A673 (cell line): ENCODE results near the gene MST1R. TPM values are rescaled to one million over a fixed set of nuclear protein-coding genes. Genes with fewer than 3 reads are reported as not detected.
A peak's percentile ranks its signal among the peaks of the same experiment; 100 is the strongest.
"Not testable (repeated sequence)": the region's sequence is repeated elsewhere in the genome, so short reads cannot be mapped to it uniquely, and the experiment has no call there.

ENCODE experiments used
- BruUV-seq: library from RNA; stranded (reverse); fragments of 400-500 nt; replicated peaks from 2 replicates; lab custom pipeline; 2021; lab: Mats Ljungman, UMichigan
- CTCF ChIA-PET: fragments of 300-600 bp; sonication (Branson Sonifier 250); formaldehyde crosslinking; loops from one replicate; lab custom pipeline; 2022; ENCODE audit warnings: antibody characterized with exemption; lab: Charles Lee
- POLR2A ChIA-PET: fragments of 300-600 bp; sonication (Branson Sonifier 250); formaldehyde crosslinking; loops from one replicate; lab custom pipeline; 2022; ENCODE audit warnings: antibody characterized with exemption; ENCODE audit not compliant: low non-redundant PET; lab: Charles Lee
- DNase-seq: peaks from one replicate; pipeline ENCODE4 v3.0.0-alpha.2; 2015; ENCODE audit warnings: low spot score
- H3K27ac ChIP-seq: fragments of 200-600 bp; sonication (generic); 2 replicates; pipeline ENCODE4 v1.5.1; 2016; ENCODE audit warnings: mixed run types, low read depth, mild to moderate bottlenecking, mixed read lengths, antibody characterized with exemption, low read length; ENCODE audit not compliant: poor library complexity, severe bottlenecking
- H3K27me3 ChIP-seq: fragments of 200-600 bp; sonication (generic); replicated peaks from 2 replicates; pipeline ENCODE4 v1.6.1; 2017; ENCODE audit warnings: mixed run types, low read depth, mild to moderate bottlenecking, mixed read lengths, antibody characterized with exemption, low read length; ENCODE audit not compliant: insufficient read depth, poor library complexity
- H3K36me3 ChIP-seq: fragments of 200-600 bp; sonication (generic); 2 replicates; pipeline ENCODE4 v1.6.1; 2016; ENCODE audit warnings: mixed run types, mild to moderate bottlenecking, mixed read lengths, antibody characterized with exemption, low read length; ENCODE audit not compliant: insufficient read depth, poor library complexity, severe bottlenecking
- H3K4me1 ChIP-seq: fragments of 200-600 bp; sonication (generic); 2 replicates; pipeline ENCODE4 v1.6.1; 2017; ENCODE audit warnings: mixed run types, mild to moderate bottlenecking, mixed read lengths, antibody characterized with exemption, low read length; ENCODE audit not compliant: insufficient read depth, poor library complexity, severe bottlenecking
- H3K4me3 ChIP-seq: fragments of 200-600 bp; sonication (generic); 2 replicates; pipeline ENCODE4 v1.5.1; 2016; ENCODE audit warnings: low read depth, mixed run types, mild to moderate bottlenecking, mixed read lengths, low read length; ENCODE audit not compliant: poor library complexity, severe bottlenecking
- H3K9me3 ChIP-seq: fragments of 200-600 bp; sonication (generic); 2 replicates; pipeline ENCODE4 v1.6.1; 2016; ENCODE audit warnings: mixed run types, low read depth, mild to moderate bottlenecking, mixed read lengths, antibody characterized with exemption, low read length; ENCODE audit not compliant: poor library complexity, severe bottlenecking
- EZH2 ChIP-seq: fragments of 200-600 bp; sonication (generic); IDR thresholded peaks from 2 replicates; pipeline ENCODE4 v1.6.1; 2017; ENCODE audit warnings: borderline replicate concordance, low read depth, mild to moderate bottlenecking, mixed read lengths, antibody characterized with exemption, low read length; ENCODE audit not compliant: poor library complexity, severe bottlenecking
- intact Hi-C: fragments of 100-400 bp; cut with micrococcal nuclease; formaldehyde crosslinking; loops from one replicate; pipeline ENCODE4 v1.10.0; 2022; ENCODE audit not compliant: unreplicated experiment
- total RNA-seq: library from RNA; stranded (reverse); gene quantifications from 2 replicates; pipeline ENCODE4 v1.2.3, GENCODE V29; 2021
- TF ChIP-seq, protein P1 (sequence below): fragments of 300-800, 200-600 bp; sonication (generic); conservative IDR thresholded peaks from 2 replicates; pipeline ENCODE4 v1.5.1; 2017; ENCODE audit warnings: low read depth, mild to moderate bottlenecking, antibody characterized with exemption, low read length, moderate library complexity, mixed read lengths

The MST1R gene
- total RNA-seq, 1 experiment from 2014 or later = not detected

DNA sequence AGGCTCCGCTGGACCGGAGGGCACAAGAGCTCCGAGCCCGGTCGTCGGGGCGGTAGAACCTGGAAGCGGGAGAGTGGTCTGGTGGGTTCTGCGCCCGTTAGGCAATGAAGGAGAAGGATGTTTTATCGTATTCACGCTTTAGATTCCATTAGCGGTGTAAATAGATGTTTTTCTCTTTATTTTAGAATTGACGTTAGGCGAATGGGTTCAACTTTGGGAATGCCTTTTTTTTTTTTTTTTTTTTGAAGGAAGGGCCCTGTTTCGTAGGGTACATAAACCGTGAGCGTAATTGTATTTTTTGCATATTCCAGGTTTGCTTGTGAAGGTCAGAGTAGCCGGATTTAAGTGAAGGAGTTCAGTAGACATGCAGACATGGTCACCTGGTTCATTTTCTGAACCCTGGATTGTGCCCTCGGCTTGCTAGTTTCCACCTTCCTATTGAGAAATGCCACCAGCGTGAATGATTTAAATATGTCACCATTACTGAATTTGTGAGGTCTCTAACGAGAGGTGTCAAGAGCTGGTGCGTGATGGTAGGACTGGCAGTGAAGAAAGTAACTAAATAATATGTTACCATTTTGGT, 37.1 kb upstream of the MST1R start:
- peak overlapping the region; percentile 76 for H3K4me3 ChIP-seq
- TF ChIP-seq, protein P1, sequence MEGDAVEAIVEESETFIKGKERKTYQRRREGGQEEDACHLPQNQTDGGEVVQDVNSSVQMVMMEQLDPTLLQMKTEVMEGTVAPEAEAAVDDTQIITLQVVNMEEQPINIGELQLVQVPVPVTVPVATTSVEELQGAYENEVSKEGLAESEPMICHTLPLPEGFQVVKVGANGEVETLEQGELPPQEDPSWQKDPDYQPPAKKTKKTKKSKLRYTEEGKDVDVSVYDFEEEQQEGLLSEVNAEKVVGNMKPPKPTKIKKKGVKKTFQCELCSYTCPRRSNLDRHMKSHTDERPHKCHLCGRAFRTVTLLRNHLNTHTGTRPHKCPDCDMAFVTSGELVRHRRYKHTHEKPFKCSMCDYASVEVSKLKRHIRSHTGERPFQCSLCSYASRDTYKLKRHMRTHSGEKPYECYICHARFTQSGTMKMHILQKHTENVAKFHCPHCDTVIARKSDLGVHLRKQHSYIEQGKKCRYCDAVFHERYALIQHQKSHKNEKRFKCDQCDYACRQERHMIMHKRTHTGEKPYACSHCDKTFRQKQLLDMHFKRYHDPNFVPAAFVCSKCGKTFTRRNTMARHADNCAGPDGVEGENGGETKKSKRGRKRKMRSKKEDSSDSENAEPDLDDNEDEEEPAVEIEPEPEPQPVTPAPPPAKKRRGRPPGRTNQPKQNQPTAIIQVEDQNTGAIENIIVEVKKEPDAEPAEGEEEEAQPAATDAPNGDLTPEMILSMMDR = no peak
- no peak for TF ChIP-seq EZH2
- POLR2A ChIA-PET = interaction anchor here (0.6 kb wide), 1 partner anchor 436 kb away, joined by 4 read pairs; no protein-coding TSS in a partner anchor
- DNase-seq = no peak
- no peaks in the 10 kb centered on the region for H3K4me1 ChIP-seq
- TSS peak; percentile 76 for BruUV-seq
- H3K27me3 ChIP-seq = no peaks in the 10 kb centered on the region
- CTCF ChIA-PET = no interaction called here
- H3K36me3 ChIP-seq = no peaks in the 10 kb centered on the region
- H3K27ac ChIP-seq = peak overlapping the region; percentile 87
- intact Hi-C loops = no loop called here
- H3K9me3 ChIP-seq = no peaks in the 10 kb centered on the region

DNA sequence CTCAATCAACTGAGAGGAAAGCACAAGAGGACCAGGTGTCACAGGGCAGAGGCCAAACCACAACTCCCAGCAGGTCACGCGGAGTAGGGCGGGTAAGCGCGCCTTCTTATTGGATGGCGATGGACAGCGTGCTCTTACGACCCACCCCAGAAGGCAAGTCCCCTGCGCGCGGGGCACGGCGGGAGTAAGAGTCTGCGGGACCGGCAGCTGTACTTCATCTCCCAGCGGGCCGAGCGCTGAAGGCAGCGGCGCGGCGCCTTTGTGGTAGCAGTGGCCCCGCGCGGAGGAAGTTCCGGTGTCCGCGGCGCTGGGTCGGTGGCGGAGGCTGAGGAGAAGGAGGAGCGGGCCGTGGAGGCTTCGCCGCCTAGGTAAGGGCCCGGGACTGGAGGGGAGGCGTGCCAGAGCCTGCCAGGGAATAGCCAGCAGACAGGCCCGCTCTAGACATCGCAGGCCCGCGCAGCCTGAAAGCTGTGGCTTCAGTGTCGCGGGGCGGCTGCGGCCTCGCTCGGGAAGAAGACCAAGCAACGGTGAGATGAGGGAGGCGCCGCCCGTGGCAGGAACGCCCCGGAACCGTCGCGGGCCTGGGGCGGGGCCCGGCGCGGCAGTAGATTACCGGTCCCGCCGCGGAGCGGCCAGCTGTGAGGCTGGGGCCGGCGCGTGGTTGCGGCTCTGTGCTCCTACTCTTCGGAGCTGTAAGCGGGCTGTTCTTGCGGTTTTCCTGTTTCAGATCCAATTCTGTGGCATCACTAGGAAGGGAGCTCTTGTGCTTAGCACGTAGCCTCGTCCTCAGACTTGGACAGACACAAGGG, 36.4 kb upstream of the MST1R start, which contains the start of gene RBM6:
RBM6 (plus strand) TSS at position 293 of the 809 bp plus-strand sequence. CDS start 22,492 bp downstream, outside the sequence.
- Histone ChIP-seq H3K27ac (peak within 1 kb of the TSS; percentile 87), H3K4me3 (peak within 1 kb of the TSS; percentile 76), H3K4me1 (no peaks in the 10 kb centered on the region), H3K27me3 (no peaks in the 10 kb centered on the region), H3K36me3 (no peaks in the 10 kb centered on the region), H3K9me3 (no peaks in the 10 kb centered on the region)
- TF ChIP-seq, protein P1 = no peak
- TF ChIP-seq EZH2 = no peak
- no TSS peak for BruUV-seq
- peak; percentile 95 for DNase-seq
- intact Hi-C loops = no loop called here
- POLR2A ChIA-PET = interaction anchor here (0.6 kb wide), 1 partner anchor 436 kb away, joined by 4 read pairs; no protein-coding TSS in a partner anchor
- CTCF ChIA-PET = interaction anchor here (0.8 kb wide), 1 partner anchor 10 kb away, joined by 3 read pairs; the partner anchor contains the start of gene MON1A

DNA sequence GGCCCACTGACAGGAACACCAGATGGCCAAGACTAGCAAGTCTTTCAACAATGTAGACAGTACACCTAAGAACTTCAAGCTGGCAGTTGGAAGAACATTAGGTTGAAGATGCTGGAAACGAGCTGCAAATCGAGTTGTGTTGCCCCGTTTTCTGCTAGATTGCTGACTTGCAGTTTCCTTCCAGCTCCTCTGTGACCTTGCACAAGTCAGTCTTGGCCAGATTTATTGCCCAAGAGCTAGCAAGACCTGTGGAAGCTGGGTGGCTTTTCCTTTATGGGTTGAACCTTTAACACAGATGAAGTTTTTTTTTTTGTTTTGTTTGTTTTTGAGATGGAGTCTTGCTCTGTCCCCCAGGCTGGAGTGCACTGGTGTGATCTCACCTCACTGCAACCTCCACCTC, 33.4 kb upstream of the MST1R start:
- H3K9me3 ChIP-seq = no peaks in the 10 kb centered on the region
- H3K4me1 ChIP-seq = no peaks in the 10 kb centered on the region
- no peaks in the 10 kb centered on the region for H3K27me3 ChIP-seq
- no peak overlapping the region for H3K4me3 ChIP-seq
- H3K36me3 ChIP-seq = no peaks in the 10 kb centered on the region
- TF ChIP-seq, protein P1 = no peak
- no peak for TF ChIP-seq EZH2
- no peak overlapping the region for H3K27ac ChIP-seq
- no peak for DNase-seq
- POLR2A ChIA-PET = no interaction called here
- intact Hi-C loops = no loop called here
- CTCF ChIA-PET = no interaction called here
- BruUV-seq = no TSS peak

DNA sequence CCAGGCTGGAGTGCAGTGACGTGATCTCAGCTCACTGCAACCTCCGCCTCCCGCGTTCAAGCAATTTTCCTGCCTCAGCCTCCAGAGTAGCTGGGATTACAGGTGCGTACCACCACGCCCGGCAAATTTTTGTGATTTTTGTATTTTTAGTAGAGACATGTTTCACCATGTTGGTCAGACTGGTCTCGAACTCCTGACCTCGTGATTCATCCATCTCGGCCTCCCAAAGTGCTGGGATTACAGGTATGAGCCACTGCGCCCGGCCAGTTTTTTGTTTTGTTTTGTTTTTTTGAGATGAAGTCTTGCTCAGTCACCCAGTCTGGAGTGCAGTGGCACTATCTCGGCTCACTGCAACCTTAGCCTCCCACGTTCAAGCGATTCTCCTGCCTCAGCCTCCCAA, 28.6 kb upstream of the MST1R start:
- BruUV-seq, POLR2A ChIA-PET, DNase-seq, CTCF ChIA-PET, H3K36me3 ChIP-seq, intact Hi-C loops, H3K27me3 ChIP-seq, H3K9me3 ChIP-seq, H3K27ac ChIP-seq, H3K4me1 ChIP-seq, H3K4me3 ChIP-seq: not testable (repeated sequence)
